Fibroblast of pulmonary artery (primary cell): ENCODE measurements around the gene HAUS8.

Source experiments
- DNase-seq: peaks from one replicate; pipeline ENCODE4 v3.0.0-alpha.2; 2010; ENCODE audit warnings: low read depth
- H3K4me3 ChIP-seq: replicated peaks from 2 replicates; pipeline ENCODE4 v1.5.1; 2011; ENCODE audit warnings: low read depth, mild to moderate bottlenecking, control low read depth, low read length, moderate library complexity
- CTCF ChIP-seq: IDR thresholded peaks from 2 replicates; pipeline ENCODE4 v1.5.1; 2011; ENCODE audit warnings: mild to moderate bottlenecking, control low read depth, low read length, inconsistent platforms; ENCODE audit errors: missing control alignments

Gene HAUS8

GRCh38 chr19:17090583-17090982 is 15.3 kb upstream of the HAUS8 start:
- TF ChIP-seq CTCF: no peak
- no peak overlapping the region for H3K4me3 ChIP-seq
- DNase-seq: peak; percentile 79

GRCh38 chr19:17088552-17088951 is 13.3 kb upstream of the HAUS8 start:
- DNase-seq: no peak
- no peak for TF ChIP-seq CTCF
- no peak overlapping the region for H3K4me3 ChIP-seq

GRCh38 chr19:17086834-17087233 is 11.6 kb upstream of the HAUS8 start:
- DNase-seq: no peak
- no peak overlapping the region for H3K4me3 ChIP-seq
- no peak for TF ChIP-seq CTCF

- DNase-seq: no peak
- no peak for TF ChIP-seq CTCF
- no peak overlapping the region for H3K4me3 ChIP-seq
Measured at GRCh38 chr19:17086120-17086519, 10.9 kb upstream of the HAUS8 start.

- H3K4me3 ChIP-seq: no peak overlapping the region
- no peak for DNase-seq
- no peak for TF ChIP-seq CTCF
Measured at GRCh38 chr19:17081672-17082630, 6.7 kb upstream of the HAUS8 start.

GRCh38 chr19:17080440-17080801 is 5.2 kb upstream of the HAUS8 start:
- TF ChIP-seq CTCF: no peak
- DNase-seq: no peak
- peak overlapping the region; percentile 62 for H3K4me3 ChIP-seq
